Liver (tissue), 9 donors: ENCODE data around the gene GLOD4. TPM values are rescaled to one million over a fixed set of nuclear protein-coding genes. Genes with fewer than 3 reads are reported as not detected.

Experiments
- DNase-seq: peaks from one replicate; pipeline ENCODE4 v3.0.0-alpha.2; 2017; ENCODE audit warnings: low spot score
- H3K27ac ChIP-seq, 2 donors: one replicate each; pipeline ENCODE4 v1.7.0; 2013; ENCODE audit warnings: inconsistent platforms in 2 of 2, low read length in 2 of 2, control low read depth in 1 of 2, low read depth in 1 of 2, mild to moderate bottlenecking in 1 of 2
- H3K27me3 ChIP-seq, 4 donors: one replicate each; pipeline versions ENCODE4 v1.6.1 to v1.7.0; 2013; ENCODE audit warnings: low read length in 3 of 4, inconsistent platforms in 1 of 4, mild to moderate bottlenecking in 1 of 4, moderate library complexity in 1 of 4; ENCODE audit not compliant: control insufficient read depth in 4 of 4, insufficient read depth in 4 of 4
- H3K36me3 ChIP-seq, 4 donors: one replicate each; pipeline versions ENCODE4 v1.6.1 to v1.7.0; 2013; ENCODE audit warnings: low read length in 3 of 4, mild to moderate bottlenecking in 3 of 4, low read depth in 1 of 4, moderate library complexity in 1 of 4; ENCODE audit not compliant: control insufficient read depth in 4 of 4, insufficient read depth in 3 of 4
- H3K4me1 ChIP-seq, 4 donors: one replicate each; pipeline versions ENCODE4 v1.6.1 to v1.7.0; 2013; ENCODE audit warnings: low read length in 3 of 4, mild to moderate bottlenecking in 3 of 4, moderate library complexity in 1 of 4; ENCODE audit not compliant: control insufficient read depth in 4 of 4, insufficient read depth in 4 of 4
- H3K4me3 ChIP-seq, 3 donors: one replicate each; pipeline versions ENCODE4 v1.6.1 to v1.7.0; 2013; ENCODE audit warnings: low read length in 3 of 3, control low read depth in 1 of 3, low read depth in 1 of 3, mild to moderate bottlenecking in 1 of 3
- H3K9ac ChIP-seq, 2 donors: one replicate each; pipeline ENCODE4 v1.7.0; 2013; ENCODE audit warnings: low read length in 2 of 2, mild to moderate bottlenecking in 2 of 2, moderate library complexity in 2 of 2, control low read depth in 1 of 2, low read depth in 1 of 2
- H3K9me3 ChIP-seq, 4 donors: one replicate each; pipeline versions ENCODE4 v1.6.1 to v1.7.0; 2013; ENCODE audit warnings: low read length in 3 of 4; ENCODE audit not compliant: control insufficient read depth in 4 of 4
- ATF3 ChIP-seq: IDR thresholded peaks from 2 replicates; pipeline ENCODE4 v1.6.1; 2016; ENCODE audit warnings: antibody characterized with exemption
- CTCF ChIP-seq: fragments of 150-350 bp; IDR thresholded peaks from 2 replicates; pipeline ENCODE4 v1.5.1; 2017; ENCODE audit warnings: improper control_type of control experiment, low read depth, low read length; ENCODE audit not compliant: missing input control
- EGR1 ChIP-seq, 2 donors: IDR thresholded peaks; 2 replicates each; pipeline ENCODE4 v1.6.1; 2016 to 2018; ENCODE audit warnings: antibody characterized with exemption in 2 of 2, low read depth in 2 of 2
- FOXA1 ChIP-seq: IDR thresholded peaks from 2 replicates; pipeline ENCODE4 v1.6.1; 2016; ENCODE audit warnings: antibody characterized with exemption
- FOXA2 ChIP-seq: IDR thresholded peaks from 2 replicates; pipeline ENCODE4 v1.6.1; 2016; ENCODE audit warnings: antibody characterized with exemption
- GABPA ChIP-seq, 2 donors: IDR thresholded peaks in 1 of 2; conservative IDR thresholded peaks in 1 of 2; 2 replicates each; pipeline ENCODE4 v1.6.1; 2016; ENCODE audit warnings: antibody characterized with exemption in 2 of 2, mild to moderate bottlenecking in 1 of 2, moderate library complexity in 1 of 2
- HNF4A ChIP-seq, 2 donors: conservative IDR thresholded peaks; 2 replicates each; pipeline ENCODE4 v1.6.1; 2016; ENCODE audit warnings: antibody characterized with exemption in 2 of 2, mild to moderate bottlenecking in 2 of 2
- HNF4G ChIP-seq: IDR thresholded peaks from 2 replicates; pipeline ENCODE4 v1.6.1; 2016; ENCODE audit warnings: antibody characterized with exemption
- NR2F2 ChIP-seq: IDR thresholded peaks from 2 replicates; pipeline ENCODE4 v1.6.1; 2016; ENCODE audit warnings: antibody characterized with exemption
- RAD21 ChIP-seq, 2 donors: IDR thresholded peaks; 2 replicates each; pipeline ENCODE4 v1.6.1; 2016; ENCODE audit warnings: antibody characterized with exemption in 2 of 2, mild to moderate bottlenecking in 2 of 2
- TAF1 ChIP-seq: conservative IDR thresholded peaks from 2 replicates; pipeline ENCODE4 v1.6.1; 2016; ENCODE audit warnings: antibody characterized with exemption, mild to moderate bottlenecking
- YY1 ChIP-seq: IDR thresholded peaks from 2 replicates; pipeline ENCODE4 v1.6.1; 2016; ENCODE audit warnings: antibody characterized with exemption, mild to moderate bottlenecking
- WGBS: extraction: QIAGEN DNeasy Blood & Tissue Kit; methylation state at CpG from one replicate; pipeline ENCODE4 v1.1.7; 2013; 5-methylcytosine and 5-hydroxymethylcytosine counted together
- polyA plus RNA-seq, 2 donors: library from polyadenylated mRNA; stranded (reverse) in 1 of 2; unstranded in 1 of 2; fragments of 200-250 nt in 1 of 2; fragments of >200 nt in 1 of 2; fragmentation: Nextera tagmentation in 1 of 2; extraction: Ambion mirVana in 1 of 2; gene quantifications; one replicate each; pipeline versions ENCODE4 v1.2.1 to v1.2.3, GENCODE V29; 2013 to 2015
- total RNA-seq, 2 donors: library from RNA; depleted of rRNA; stranded (reverse); fragments of >200 nt; gene quantifications; one replicate each; pipeline ENCODE4 v1.2.3, GENCODE V29; 2014
- TF ChIP-seq, protein P1 (sequence below): IDR thresholded peaks from 2 replicates; pipeline ENCODE4 v1.6.1; 2016; ENCODE audit warnings: antibody characterized with exemption
- TF ChIP-seq, protein P2 (sequence below): IDR thresholded peaks from 2 replicates; pipeline ENCODE4 v1.6.1; 2016; ENCODE audit warnings: antibody characterized with exemption
- TF ChIP-seq, protein P3 (sequence below): IDR thresholded peaks from 2 replicates; pipeline ENCODE4 v1.6.1; 2016; ENCODE audit warnings: antibody characterized with exemption, mild to moderate bottlenecking
- donor health status: healthy.
- donor health status: healthy.
- donor health status: healthy.
- donor health status: healthy.
- donor health status: healthy.

Gene GLOD4
- total and polyA plus RNA-seq, 4 donors = 26.1 to 50.5 (median 39.0) TPM

DNA sequence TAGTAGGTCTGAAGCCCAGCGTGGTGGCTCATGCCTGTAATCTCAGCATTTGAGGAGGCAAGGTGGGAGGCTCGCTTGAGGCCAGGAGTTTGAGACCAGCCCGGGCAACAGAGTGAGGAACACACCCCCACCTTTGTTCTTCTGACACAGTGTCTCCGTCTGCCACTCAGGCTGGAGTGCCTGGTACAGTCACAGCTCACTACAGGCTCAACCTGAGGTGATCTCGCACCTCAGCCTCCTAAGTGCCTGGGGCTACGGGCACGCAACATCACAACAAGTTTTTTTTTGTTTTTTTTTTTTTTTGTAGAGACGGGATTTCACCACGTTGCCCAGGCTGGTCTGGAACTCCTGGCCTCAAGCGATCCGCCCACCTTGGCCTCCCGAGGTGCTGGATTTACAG is 56.3 kb downstream of the GLOD4 start:
- no peak overlapping the region for H3K27ac ChIP-seq
- no peaks in the 10 kb centered on the region for H3K9me3 ChIP-seq
- no peak overlapping the region for H3K4me3 ChIP-seq
- 75% methylated on average over 12 of the region's 12 CpGs for whole genome bisulfite sequencing
- no peak for TF ChIP-seq FOXA1
- no peak for TF ChIP-seq GABPA (IDR thresholded peaks at IDR 0.05 in 1 of 2, conservative IDR thresholded peaks at IDR 0.05 in 1 of 2)
- TF ChIP-seq EGR1 (IDR thresholded peaks at IDR 0.05; ENCODE audit: low read depth in 2 of 2) = no peak
- TF ChIP-seq ATF3 = no peak
- no peak for TF ChIP-seq HNF4A (conservative IDR thresholded peaks at IDR 0.05)
- TF ChIP-seq, protein P1, sequence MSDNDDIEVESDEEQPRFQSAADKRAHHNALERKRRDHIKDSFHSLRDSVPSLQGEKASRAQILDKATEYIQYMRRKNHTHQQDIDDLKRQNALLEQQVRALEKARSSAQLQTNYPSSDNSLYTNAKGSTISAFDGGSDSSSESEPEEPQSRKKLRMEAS = no peak
- no peak for TF ChIP-seq HNF4G
- TF ChIP-seq, protein P2, sequence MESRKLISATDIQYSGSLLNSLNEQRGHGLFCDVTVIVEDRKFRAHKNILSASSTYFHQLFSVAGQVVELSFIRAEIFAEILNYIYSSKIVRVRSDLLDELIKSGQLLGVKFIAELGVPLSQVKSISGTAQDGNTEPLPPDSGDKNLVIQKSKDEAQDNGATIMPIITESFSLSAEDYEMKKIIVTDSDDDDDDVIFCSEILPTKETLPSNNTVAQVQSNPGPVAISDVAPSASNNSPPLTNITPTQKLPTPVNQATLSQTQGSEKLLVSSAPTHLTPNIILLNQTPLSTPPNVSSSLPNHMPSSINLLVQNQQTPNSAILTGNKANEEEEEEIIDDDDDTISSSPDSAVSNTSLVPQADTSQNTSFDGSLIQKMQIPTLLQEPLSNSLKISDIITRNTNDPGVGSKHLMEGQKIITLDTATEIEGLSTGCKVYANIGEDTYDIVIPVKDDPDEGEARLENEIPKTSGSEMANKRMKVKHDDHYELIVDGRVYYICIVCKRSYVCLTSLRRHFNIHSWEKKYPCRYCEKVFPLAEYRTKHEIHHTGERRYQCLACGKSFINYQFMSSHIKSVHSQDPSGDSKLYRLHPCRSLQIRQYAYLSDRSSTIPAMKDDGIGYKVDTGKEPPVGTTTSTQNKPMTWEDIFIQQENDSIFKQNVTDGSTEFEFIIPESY = no peak
- no peak for TF ChIP-seq FOXA2
- DNase-seq = no peak
- no peaks in the 10 kb centered on the region for H3K36me3 ChIP-seq
- no peaks in the 10 kb centered on the region for H3K4me1 ChIP-seq
- no peaks in the 10 kb centered on the region for H3K27me3 ChIP-seq
- H3K9ac ChIP-seq = no peak overlapping the region

GRCh38 chr17:725084-725483 is 57.0 kb downstream of the GLOD4 start:
- no peak for DNase-seq
- H3K4me3 ChIP-seq = no peak overlapping the region
- no peaks in the 10 kb centered on the region for H3K27me3 ChIP-seq
- no peaks in the 10 kb centered on the region for H3K9me3 ChIP-seq
- no peaks in the 10 kb centered on the region for H3K36me3 ChIP-seq
- TF ChIP-seq RAD21 (IDR thresholded peaks at IDR 0.05) (no peak), CTCF (no peak), HNF4A (conservative IDR thresholded peaks at IDR 0.05) (no peak), GABPA (IDR thresholded peaks at IDR 0.05 in 1 of 2, conservative IDR thresholded peaks at IDR 0.05 in 1 of 2) (no peak), FOXA1 (no peak), TAF1 (no peak), NR2F2 (no peak), EGR1 (IDR thresholded peaks at IDR 0.05; ENCODE audit: low read depth in 2 of 2) (no peak), ATF3 (no peak), FOXA2 (no peak), YY1 (no peak)
- TF ChIP-seq, protein P3, sequence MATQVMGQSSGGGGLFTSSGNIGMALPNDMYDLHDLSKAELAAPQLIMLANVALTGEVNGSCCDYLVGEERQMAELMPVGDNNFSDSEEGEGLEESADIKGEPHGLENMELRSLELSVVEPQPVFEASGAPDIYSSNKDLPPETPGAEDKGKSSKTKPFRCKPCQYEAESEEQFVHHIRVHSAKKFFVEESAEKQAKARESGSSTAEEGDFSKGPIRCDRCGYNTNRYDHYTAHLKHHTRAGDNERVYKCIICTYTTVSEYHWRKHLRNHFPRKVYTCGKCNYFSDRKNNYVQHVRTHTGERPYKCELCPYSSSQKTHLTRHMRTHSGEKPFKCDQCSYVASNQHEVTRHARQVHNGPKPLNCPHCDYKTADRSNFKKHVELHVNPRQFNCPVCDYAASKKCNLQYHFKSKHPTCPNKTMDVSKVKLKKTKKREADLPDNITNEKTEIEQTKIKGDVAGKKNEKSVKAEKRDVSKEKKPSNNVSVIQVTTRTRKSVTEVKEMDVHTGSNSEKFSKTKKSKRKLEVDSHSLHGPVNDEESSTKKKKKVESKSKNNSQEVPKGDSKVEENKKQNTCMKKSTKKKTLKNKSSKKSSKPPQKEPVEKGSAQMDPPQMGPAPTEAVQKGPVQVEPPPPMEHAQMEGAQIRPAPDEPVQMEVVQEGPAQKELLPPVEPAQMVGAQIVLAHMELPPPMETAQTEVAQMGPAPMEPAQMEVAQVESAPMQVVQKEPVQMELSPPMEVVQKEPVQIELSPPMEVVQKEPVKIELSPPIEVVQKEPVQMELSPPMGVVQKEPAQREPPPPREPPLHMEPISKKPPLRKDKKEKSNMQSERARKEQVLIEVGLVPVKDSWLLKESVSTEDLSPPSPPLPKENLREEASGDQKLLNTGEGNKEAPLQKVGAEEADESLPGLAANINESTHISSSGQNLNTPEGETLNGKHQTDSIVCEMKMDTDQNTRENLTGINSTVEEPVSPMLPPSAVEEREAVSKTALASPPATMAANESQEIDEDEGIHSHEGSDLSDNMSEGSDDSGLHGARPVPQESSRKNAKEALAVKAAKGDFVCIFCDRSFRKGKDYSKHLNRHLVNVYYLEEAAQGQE = no peak
- TF ChIP-seq, protein P2 = no peak
- TF ChIP-seq, protein P1 = no peak
- no peaks in the 10 kb centered on the region for H3K4me1 ChIP-seq
- no peak overlapping the region for H3K27ac ChIP-seq
- H3K9ac ChIP-seq = no peak overlapping the region
- 96% methylated on average over 14 of the region's 14 CpGs for WGBS
